A673 (cell line): ENCODE results near the gene CHMP1B.
"Not testable (repeated sequence)": the region's sequence is repeated elsewhere in the genome, so short reads cannot be mapped to it uniquely, and the experiment has no call there.

ENCODE experiments used
- CTCF ChIP-seq: fragments of 300-800, 200-600 bp; sonication (generic); conservative IDR thresholded peaks from 2 replicates; pipeline ENCODE4 v1.5.1; 2017; ENCODE audit warnings: low read depth, mild to moderate bottlenecking, antibody characterized with exemption, low read length, moderate library complexity, mixed read lengths
- EZH2 ChIP-seq: fragments of 200-600 bp; sonication (generic); IDR thresholded peaks from 2 replicates; pipeline ENCODE4 v1.6.1; 2017; ENCODE audit warnings: borderline replicate concordance, low read depth, mild to moderate bottlenecking, mixed read lengths, antibody characterized with exemption, low read length; ENCODE audit not compliant: poor library complexity, severe bottlenecking

GRCh38 chr18:11892438-11892837, 41.2 kb downstream of the CHMP1B start:
- not testable (repeated sequence) for TF ChIP-seq CTCF, EZH2
